Tibial nerve (tissue), 4 donors: Measurements from ENCODE around the gene SLC35B2.
A peak's percentile ranks its signal among the peaks of the same experiment; 100 is the strongest.

ENCODE experiments used
- CTCF ChIP-seq, 5 experiments: fragments of 200-600 bp in 3 of 5; fragments of 450-650 bp in 2 of 5; sonication (generic) in 3 of 5; IDR thresholded peaks; one replicate each; pipeline ENCODE4 v1.5.1; 2016 to 2019; ENCODE audit warnings: antibody characterized with exemption in 5 of 5, mild to moderate bottlenecking in 3 of 5, moderate library complexity in 2 of 5
- EP300 ChIP-seq, 2 donors: sonication (generic); formaldehyde crosslinking; IDR thresholded peaks; one replicate each; pipeline ENCODE4 v1.6.1; 2017; ENCODE audit warnings: antibody characterized with exemption in 2 of 2, mild to moderate bottlenecking in 1 of 2
- POLR2A ChIP-seq, 2 donors: fragments of 450-650 bp; IDR thresholded peaks; one replicate each; pipeline ENCODE4 v1.6.1; 2017; ENCODE audit warnings: antibody characterized with exemption in 2 of 2, mild to moderate bottlenecking in 2 of 2, moderate library complexity in 2 of 2

GRCh38 chr6:44257753-44258324, 511 bp upstream of the SLC35B2 start:
- TF ChIP-seq CTCF (IDR thresholded peaks at IDR 0.05): peak in 1 of 5 experiments; percentile 37
- TF ChIP-seq EP300 (IDR thresholded peaks at IDR 0.05): no peak
- no peak for TF ChIP-seq POLR2A (IDR thresholded peaks at IDR 0.05)
